Smooth muscle cell (in vitro differentiated cells): Measurements from ENCODE around the gene KLF14. TPM values are rescaled to one million over a fixed set of nuclear protein-coding genes. Genes with fewer than 3 reads are reported as not detected.

Experiments
- DNase-seq: peaks from one replicate; lab custom pipeline; 2025; ENCODE audit not compliant: unreplicated experiment; lab: John Stamatoyannopoulos, UW
- H2AFZ ChIP-seq: fragments of 200-600 bp; sonication (generic); 2 replicates; pipeline ENCODE4 v1.6.0; 2016; ENCODE audit warnings: antibody characterized with exemption, low read depth, mild to moderate bottlenecking
- H3F3A ChIP-seq: fragments of 200-600 bp; sonication (generic); 2 replicates; pipeline ENCODE4 v1.6.0; 2017; ENCODE audit warnings: antibody characterized with exemption, low read depth
- H3K27ac ChIP-seq: fragments of 200-600 bp; sonication (generic); 2 replicates; pipeline ENCODE4 v1.5.1; 2016; ENCODE audit warnings: low read depth, mild to moderate bottlenecking
- H3K27me3 ChIP-seq: fragments of 200-600 bp; sonication (generic); 2 replicates; pipeline ENCODE4 v1.6.1; 2016; ENCODE audit warnings: low read depth, mild to moderate bottlenecking
- H3K36me3 ChIP-seq: fragments of 200-600 bp; sonication (generic); 2 replicates; pipeline ENCODE4 v1.5.1; 2016; ENCODE audit warnings: low read depth
- H3K4me1 ChIP-seq: fragments of 200-600 bp; sonication (generic); 2 replicates; pipeline ENCODE4 v1.5.1; 2016; ENCODE audit warnings: low read depth
- H3K4me2 ChIP-seq: fragments of 200-600 bp; sonication (generic); 2 replicates; pipeline ENCODE4 v1.6.0; 2016; ENCODE audit warnings: mild to moderate bottlenecking
- H3K4me3 ChIP-seq: fragments of 200-600 bp; sonication (generic); 2 replicates; pipeline ENCODE4 v1.5.1; 2016; ENCODE audit warnings: mild to moderate bottlenecking
- H3K79me2 ChIP-seq: fragments of 200-600 bp; sonication (generic); 2 replicates; pipeline ENCODE4 v1.6.0; 2016; ENCODE audit warnings: low read depth, mild to moderate bottlenecking
- H3K9ac ChIP-seq: fragments of 200-600 bp; sonication (generic); 2 replicates; pipeline ENCODE4 v1.6.0; 2016; ENCODE audit warnings: low read depth
- H3K9me3 ChIP-seq: fragments of 200-600 bp; sonication (generic); replicated peaks from 2 replicates; pipeline ENCODE4 v1.5.1; 2016; ENCODE audit warnings: low read depth
- H4K20me1 ChIP-seq: fragments of 200-600 bp; sonication (generic); 2 replicates; pipeline ENCODE4 v1.6.0; 2016; ENCODE audit warnings: low read depth
- CTCF ChIP-seq: fragments of 200-600 bp; sonication (generic); IDR thresholded peaks from 2 replicates; pipeline ENCODE4 v1.5.1; 2017; ENCODE audit warnings: borderline replicate concordance, mild to moderate bottlenecking, antibody characterized with exemption; ENCODE audit not compliant: insufficient read depth, poor library complexity, severe bottlenecking
- WGBS: methylation state at CpG from one replicate; pipeline ENCODE4 v1.1.7; 2016; ENCODE audit warnings: low lambda C conversion rate; 5-methylcytosine and 5-hydroxymethylcytosine counted together
- polyA plus RNA-seq: library from polyadenylated mRNA; unstranded; fragments of >200 nt; fragmentation: Nextera tagmentation; extraction: Ambion mirVana; gene quantifications from 2 replicates; pipeline ENCODE4 v1.2.1, GENCODE V29; 2016
- total RNA-seq: library from RNA; depleted of rRNA; stranded (reverse); fragments of >200 nt; gene quantifications from 2 replicates; pipeline ENCODE4 v1.2.3, GENCODE V29; 2014

KLF14 gene
- total and polyA plus RNA-seq, 2 experiments from 2014 or later, result not detected

DNA sequence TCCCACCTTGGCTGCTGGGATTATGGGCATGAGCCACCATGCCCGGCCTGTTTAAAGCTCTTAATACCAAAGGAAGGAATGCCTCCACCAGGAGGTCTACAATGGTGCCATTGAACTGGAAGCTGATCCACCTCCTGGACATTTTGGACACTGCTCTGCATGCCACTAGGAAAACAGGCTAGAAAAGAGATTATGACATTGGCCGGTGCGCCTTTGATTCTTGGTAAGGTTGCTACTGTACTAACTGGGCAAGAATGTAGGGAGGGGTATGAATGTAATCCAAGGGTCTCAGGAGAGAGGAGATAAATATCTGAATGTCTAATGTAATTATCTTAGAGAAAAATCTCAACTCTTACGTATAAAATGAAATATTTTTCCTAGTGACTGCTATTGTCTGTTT is 26.0 kb downstream of the KLF14 start:
- no peak for TF ChIP-seq CTCF
- no peak overlapping the region for H3K9ac ChIP-seq
- H3K4me1 ChIP-seq, result no peaks in the 10 kb centered on the region
- no peak overlapping the region for H2AFZ ChIP-seq
- no peaks in the 10 kb centered on the region for H3K79me2 ChIP-seq
- H4K20me1 ChIP-seq, result no peaks in the 10 kb centered on the region
- H3K36me3 ChIP-seq, result no peaks in the 10 kb centered on the region
- H3K4me2 ChIP-seq, result no peak overlapping the region
- no peak for DNase-seq
- no peak overlapping the region for H3K27ac ChIP-seq
- 95% methylated on average over 4 of the region's 4 CpGs for WGBS
- H3K9me3 ChIP-seq, result no peaks in the 10 kb centered on the region
- H3K4me3 ChIP-seq, result no peak overlapping the region
- no peaks in the 10 kb centered on the region for H3F3A ChIP-seq
- H3K27me3 ChIP-seq, result no peaks in the 10 kb centered on the region

- H3K79me2 ChIP-seq, result no peaks in the 10 kb centered on the region
- 83% methylated on average over 1 of the region's 1 CpG for WGBS
- DNase-seq, result no peak
These were observed 30.2 kb downstream of the KLF14 start for GRCh38 chr7:130703851-130704250.

DNA sequence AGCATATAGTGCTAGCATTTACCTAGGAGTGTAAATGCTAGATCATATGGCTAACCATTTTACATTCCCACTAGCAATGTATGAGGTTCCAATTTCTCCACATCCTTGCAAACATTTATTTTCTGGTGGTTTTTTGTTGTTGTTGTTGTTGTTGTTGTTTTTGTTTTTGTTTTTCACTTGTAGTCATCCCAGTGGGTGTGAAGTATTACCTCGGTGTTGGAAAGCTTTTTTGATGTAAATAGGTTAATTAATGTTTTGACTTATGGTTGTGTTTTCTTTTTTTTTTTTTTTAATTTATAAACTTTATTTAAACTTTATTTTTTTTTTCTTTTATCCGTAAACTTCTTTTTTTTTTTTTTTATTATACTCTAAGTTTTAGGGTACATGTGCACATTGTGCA is 32.4 kb downstream of the KLF14 start:
- 97% methylated on average over 2 of the region's 2 CpGs for WGBS
- Histone ChIP-seq H3F3A (no peaks in the 10 kb centered on the region), H3K4me2 (no peak overlapping the region)

More at GRCh38 chr7:130703851-130704250, 30.2 kb downstream of the KLF14 start:
- Histone ChIP-seq H3K4me3 (no peak overlapping the region), H3K4me2 (no peak overlapping the region), H3K36me3 (no peaks in the 10 kb centered on the region), H4K20me1 (no peaks in the 10 kb centered on the region), H3K27ac (no peak overlapping the region), H3K27me3 (no peaks in the 10 kb centered on the region), H3K9me3 (no peaks in the 10 kb centered on the region), H3K4me1 (no peaks in the 10 kb centered on the region), H3K9ac (no peak overlapping the region), H2AFZ (no peak overlapping the region), H3F3A (no peaks in the 10 kb centered on the region)
- no peak for TF ChIP-seq CTCF

More for the DNA sequence above, 32.4 kb downstream of the KLF14 start:
- no peaks in the 10 kb centered on the region for H3K27me3 ChIP-seq
- no peaks in the 10 kb centered on the region for H3K4me1 ChIP-seq
- no peak overlapping the region for H2AFZ ChIP-seq
- no peaks in the 10 kb centered on the region for H3K36me3 ChIP-seq
- no peak for TF ChIP-seq CTCF
- no peak overlapping the region for H3K9ac ChIP-seq
- H3K4me3 ChIP-seq, result no peak overlapping the region
- H3K9me3 ChIP-seq, result no peaks in the 10 kb centered on the region
- no peaks in the 10 kb centered on the region for H4K20me1 ChIP-seq
- no peak for DNase-seq
- no peaks in the 10 kb centered on the region for H3K79me2 ChIP-seq
- H3K27ac ChIP-seq, result no peak overlapping the region
